OCI-LY1 (cell line): ENCODE data around the gene PLCD1.
"Not testable (repeated sequence)": the region's sequence is repeated elsewhere in the genome, so short reads cannot be mapped to it uniquely, and the experiment has no call there.

ENCODE experiments used
- H2AFZ ChIP-seq: fragments of 200-600 bp; sonication (generic), shearing (Covaris generic); 2 replicates; pipeline ENCODE4 v1.6.0; 2014; ENCODE audit warnings: antibody characterized with exemption, mild to moderate bottlenecking, low read length
- H3F3A ChIP-seq: fragments of 200-600 bp; sonication (generic), shearing (Covaris generic); 2 replicates; pipeline ENCODE4 v1.6.0; 2014; ENCODE audit warnings: mild to moderate bottlenecking, antibody characterized with exemption, low read length, moderate library complexity; ENCODE audit not compliant: insufficient read depth
- H3K27ac ChIP-seq: fragments of 200-600 bp; sonication (generic); 2 replicates; pipeline ENCODE4 v1.5.1; 2014; ENCODE audit warnings: low read length, mixed run types, mild to moderate bottlenecking, low read depth; ENCODE audit not compliant: poor library complexity, severe bottlenecking
- H3K27me3 ChIP-seq: fragments of 200-600 bp; sonication (generic); 2 replicates; pipeline ENCODE4 v1.6.0; 2014; ENCODE audit warnings: antibody characterized with exemption, mild to moderate bottlenecking, low read length, moderate library complexity; ENCODE audit not compliant: insufficient read depth
- H3K36me3 ChIP-seq: fragments of 200-600 bp; sonication (generic); 2 replicates; pipeline ENCODE4 v1.6.1; 2014; ENCODE audit warnings: mild to moderate bottlenecking, antibody characterized with exemption, low read length, moderate library complexity, mixed read lengths; ENCODE audit not compliant: insufficient read depth
- H3K4me1 ChIP-seq: fragments of 200-600 bp; sonication (generic); 2 replicates; pipeline ENCODE4 v1.5.1; 2014; ENCODE audit warnings: mild to moderate bottlenecking, low read length, moderate library complexity; ENCODE audit not compliant: insufficient read depth, severe bottlenecking
- H3K4me2 ChIP-seq: fragments of 200-600 bp; sonication (generic), shearing (Covaris generic); 2 replicates; pipeline ENCODE4 v1.6.1; 2014; ENCODE audit warnings: low read length
- H3K4me3 ChIP-seq: fragments of 200-600 bp; sonication (generic); 2 replicates; pipeline ENCODE4 v1.5.1; 2014; ENCODE audit warnings: low read length, low read depth, mild to moderate bottlenecking, mixed read lengths; ENCODE audit not compliant: poor library complexity, severe bottlenecking
- H3K79me2 ChIP-seq: fragments of 200-600 bp; shearing (Covaris generic); 2 replicates; pipeline ENCODE4 v1.6.1; 2016; ENCODE audit warnings: mixed run types, low read length, mixed read lengths; ENCODE audit not compliant: insufficient read depth
- H3K9ac ChIP-seq: fragments of 200-600 bp; sonication (generic), shearing (Covaris generic); 2 replicates; pipeline ENCODE4 v1.6.1; 2014; ENCODE audit warnings: mild to moderate bottlenecking, low read length, mixed read lengths
- H3K9me2 ChIP-seq: fragments of 200-600 bp; sonication (generic), shearing (Covaris generic); 2 replicates; pipeline ENCODE4 v1.6.1; 2014; ENCODE audit warnings: low read depth, mild to moderate bottlenecking, low read length, mixed read lengths
- H3K9me3 ChIP-seq: fragments of 200-600 bp; shearing (Covaris generic); 2 replicates; pipeline ENCODE4 v1.6.1; 2014; ENCODE audit warnings: low read length, mixed read lengths
- H4K20me1 ChIP-seq: fragments of 200-600 bp; sonication (generic), shearing (Covaris generic); 2 replicates; pipeline ENCODE4 v1.6.0; 2016; ENCODE audit warnings: mild to moderate bottlenecking, low read length; ENCODE audit not compliant: insufficient read depth
- EZH2 ChIP-seq: fragments of 200-600 bp; sonication (generic), shearing (Covaris generic); IDR thresholded peaks from 2 replicates; pipeline ENCODE4 v1.8.0; 2017; ENCODE audit warnings: borderline replicate concordance, mixed run types, mild to moderate bottlenecking, antibody characterized with exemption, low read length, moderate library complexity, mixed read lengths
- TF ChIP-seq, protein P1 (sequence below): fragments of 200-600 bp; sonication (generic), shearing (Covaris generic); IDR thresholded peaks from 2 replicates; pipeline ENCODE4 v1.5.1; 2017; ENCODE audit warnings: mild to moderate bottlenecking, antibody characterized with exemption, low read length, moderate library complexity, mixed read lengths

Gene PLCD1

DNA sequence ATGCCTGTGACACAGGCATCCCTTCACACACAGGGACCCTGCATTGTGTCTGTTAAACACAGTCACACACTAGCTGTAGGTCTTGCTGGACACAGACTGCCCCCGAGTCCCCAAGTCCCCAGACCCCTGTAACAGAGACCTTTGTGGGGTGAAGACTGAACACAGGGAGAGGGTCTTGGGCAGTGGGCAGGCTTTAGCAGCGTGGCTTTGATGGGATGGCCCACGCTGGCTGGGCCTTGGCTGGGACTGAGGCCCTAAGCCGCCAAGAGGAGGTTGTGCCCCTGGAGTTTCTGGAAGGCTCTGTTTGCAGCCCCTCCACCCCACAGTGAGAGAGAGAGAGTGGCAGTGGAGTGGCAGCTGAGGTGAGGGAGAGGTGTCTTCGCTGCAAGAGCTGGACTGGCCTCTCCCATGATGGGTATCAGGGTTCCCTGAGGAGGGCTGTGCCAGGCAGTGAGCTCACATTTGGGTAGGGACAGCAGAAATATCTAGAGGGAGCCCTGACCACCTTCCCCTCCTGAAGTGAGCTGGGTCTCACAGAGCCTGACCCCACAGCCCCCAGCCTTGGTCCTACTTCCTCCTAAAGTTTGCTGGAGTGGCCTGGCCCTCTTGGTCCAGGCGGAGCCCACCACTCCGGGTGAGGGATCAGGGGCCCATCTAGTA lies 39.5 kb downstream of the PLCD1 start:
- H3K4me2 ChIP-seq: no peak overlapping the region
- TF ChIP-seq, protein P1, sequence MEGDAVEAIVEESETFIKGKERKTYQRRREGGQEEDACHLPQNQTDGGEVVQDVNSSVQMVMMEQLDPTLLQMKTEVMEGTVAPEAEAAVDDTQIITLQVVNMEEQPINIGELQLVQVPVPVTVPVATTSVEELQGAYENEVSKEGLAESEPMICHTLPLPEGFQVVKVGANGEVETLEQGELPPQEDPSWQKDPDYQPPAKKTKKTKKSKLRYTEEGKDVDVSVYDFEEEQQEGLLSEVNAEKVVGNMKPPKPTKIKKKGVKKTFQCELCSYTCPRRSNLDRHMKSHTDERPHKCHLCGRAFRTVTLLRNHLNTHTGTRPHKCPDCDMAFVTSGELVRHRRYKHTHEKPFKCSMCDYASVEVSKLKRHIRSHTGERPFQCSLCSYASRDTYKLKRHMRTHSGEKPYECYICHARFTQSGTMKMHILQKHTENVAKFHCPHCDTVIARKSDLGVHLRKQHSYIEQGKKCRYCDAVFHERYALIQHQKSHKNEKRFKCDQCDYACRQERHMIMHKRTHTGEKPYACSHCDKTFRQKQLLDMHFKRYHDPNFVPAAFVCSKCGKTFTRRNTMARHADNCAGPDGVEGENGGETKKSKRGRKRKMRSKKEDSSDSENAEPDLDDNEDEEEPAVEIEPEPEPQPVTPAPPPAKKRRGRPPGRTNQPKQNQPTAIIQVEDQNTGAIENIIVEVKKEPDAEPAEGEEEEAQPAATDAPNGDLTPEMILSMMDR: no peak
- no peak for TF ChIP-seq EZH2
- H3K4me1 ChIP-seq: peaks cover 16% of the 10 kb centered on the region
- H3K9me3 ChIP-seq: no peaks in the 10 kb centered on the region
- H3K79me2 ChIP-seq: no peaks in the 10 kb centered on the region
- H3K27ac ChIP-seq: no peak overlapping the region
- no peaks in the 10 kb centered on the region for H3K36me3 ChIP-seq
- H3K9me2 ChIP-seq: no peaks in the 10 kb centered on the region
- H4K20me1 ChIP-seq: no peaks in the 10 kb centered on the region
- no peak overlapping the region for H3K9ac ChIP-seq
- H3F3A ChIP-seq: no peaks in the 10 kb centered on the region
- H3K27me3 ChIP-seq: no peaks in the 10 kb centered on the region
- no peak overlapping the region for H2AFZ ChIP-seq
- H3K4me3 ChIP-seq: no peak overlapping the region

DNA sequence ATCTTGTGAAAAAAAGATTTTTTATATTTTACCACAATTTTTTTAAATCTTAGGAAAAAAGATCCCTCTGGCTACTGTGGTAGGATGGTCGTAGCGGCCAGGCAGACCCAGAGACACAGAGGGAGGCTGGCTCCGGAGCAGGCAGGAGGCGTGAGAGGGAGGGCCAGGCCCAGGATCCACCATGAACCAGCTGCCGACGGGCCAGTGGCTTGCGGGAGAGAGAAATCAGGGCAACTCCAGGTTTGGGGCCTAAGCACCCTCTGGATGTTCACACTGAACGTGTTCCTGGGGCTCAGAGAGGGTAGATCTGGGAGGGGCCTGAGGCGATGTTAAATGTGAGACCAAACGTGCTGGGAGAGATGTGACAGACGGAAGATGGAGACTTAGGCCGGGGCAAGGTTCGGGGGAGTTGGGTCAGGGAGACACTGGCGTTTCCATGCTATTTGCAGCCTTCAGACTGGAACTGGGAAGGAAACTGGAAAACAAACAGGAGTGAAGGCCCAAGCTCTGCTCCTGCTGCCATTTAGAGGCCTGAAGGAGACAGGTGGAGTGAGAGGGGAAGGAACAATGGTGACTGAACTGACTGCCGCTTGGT lies 40.4 kb downstream of the PLCD1 start:
- no peaks in the 10 kb centered on the region for H3K79me2 ChIP-seq
- no peaks in the 10 kb centered on the region for H3F3A ChIP-seq
- no peak overlapping the region for H2AFZ ChIP-seq
- H3K9me3 ChIP-seq: no peaks in the 10 kb centered on the region
- H3K27me3 ChIP-seq: no peaks in the 10 kb centered on the region; the same call in 1 of the 2 replicates
- no peaks in the 10 kb centered on the region for H3K36me3 ChIP-seq
- no peak overlapping the region for H3K27ac ChIP-seq
- H3K4me3 ChIP-seq: no peak overlapping the region
- no peak overlapping the region for H3K4me2 ChIP-seq
- peaks cover 7% of the 10 kb centered on the region for H3K4me1 ChIP-seq
- TF ChIP-seq, protein P1: no peak
- TF ChIP-seq EZH2: no peak
- H3K9me2 ChIP-seq: no peaks in the 10 kb centered on the region
- no peaks in the 10 kb centered on the region for H4K20me1 ChIP-seq
- no peak overlapping the region for H3K9ac ChIP-seq

DNA sequence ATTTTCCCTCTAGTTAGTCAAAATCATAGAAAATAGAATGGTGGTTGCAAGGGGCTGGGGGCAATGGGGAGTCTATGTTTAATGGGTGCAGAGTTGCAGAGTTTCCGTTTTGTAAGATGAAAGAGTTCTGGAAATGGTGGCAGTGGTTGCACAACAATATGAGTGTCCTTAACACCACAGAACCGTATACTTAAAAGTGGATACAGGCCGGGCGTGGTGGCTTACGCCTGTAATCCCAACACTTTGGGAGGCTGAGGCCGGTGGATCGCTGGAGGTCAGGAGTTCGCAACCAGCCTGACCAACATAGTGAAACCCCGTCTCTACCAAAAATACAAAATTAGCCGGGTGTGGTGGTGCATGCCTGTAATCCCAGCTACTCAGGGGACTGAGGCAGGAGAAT lies 41.1 kb downstream of the PLCD1 start:
- H3K4me2 ChIP-seq, H2AFZ ChIP-seq, H3K9me2 ChIP-seq, H3K36me3 ChIP-seq, H3K9ac ChIP-seq, H3K27ac ChIP-seq, H3K4me3 ChIP-seq, H3F3A ChIP-seq, H3K27me3 ChIP-seq, H3K4me1 ChIP-seq, H3K9me3 ChIP-seq, H3K79me2 ChIP-seq, H4K20me1 ChIP-seq: not testable (repeated sequence)

DNA sequence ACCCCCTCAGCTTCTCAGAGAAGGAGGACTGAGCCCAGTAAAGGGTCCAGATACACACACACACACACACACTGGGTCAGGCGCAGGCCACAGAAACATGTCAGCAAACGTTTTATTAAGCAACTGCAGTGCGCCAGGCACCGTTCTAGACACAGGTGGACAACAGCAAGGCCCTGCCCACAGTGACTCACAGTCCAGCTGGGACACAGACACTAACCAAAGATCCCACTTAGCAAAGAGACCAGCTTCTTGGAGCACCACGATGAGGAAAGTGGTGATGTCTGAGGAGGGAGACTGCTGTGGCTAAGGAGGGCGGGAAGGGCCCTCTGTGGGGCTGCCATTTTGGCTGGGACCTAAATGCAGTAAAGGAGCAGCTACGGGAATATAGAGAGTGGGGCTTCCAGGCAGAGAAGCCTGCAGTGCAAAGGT lies 41.7 kb downstream of the PLCD1 start:
- H3K4me1 ChIP-seq: no peaks in the 10 kb centered on the region

More for the DNA sequence above, 41.7 kb downstream of the PLCD1 start:
- Histone ChIP-seq H3K79me2 (no peaks in the 10 kb centered on the region), H3K4me2 (no peak overlapping the region), H3K27me3 (no peaks in the 10 kb centered on the region; the same call in 1 of the 2 replicates), H2AFZ (no peak overlapping the region), H4K20me1 (no peaks in the 10 kb centered on the region), H3K9me3 (no peaks in the 10 kb centered on the region), H3K27ac (no peak overlapping the region), H3K9ac (no peak overlapping the region), H3F3A (no peaks in the 10 kb centered on the region), H3K9me2 (no peaks in the 10 kb centered on the region), H3K4me3 (no peak overlapping the region), H3K36me3 (no peaks in the 10 kb centered on the region)
- TF ChIP-seq, protein P1: no peak
- no peak for TF ChIP-seq EZH2
